ENCODE data around the gene PCOLCE2.

- TF ChIP-seq EZH2 (IDR thresholded peaks at IDR 0.05; ENCODE audit: low read length, unreplicated experiment) = no peak
- TF ChIP-seq CTCF (conservative IDR thresholded peaks at IDR 0.05; ENCODE audit: low read depth, low read length) = no peak
- no peak for TF ChIP-seq EZH2phosphoT487 (IDR thresholded peaks at IDR 0.05; ENCODE audit: borderline replicate concordance, low read length)
Observed at GRCh38 chr3:142925140-142925539, 36.3 kb upstream of the PCOLCE2 start.

All from PC-3 (cell line).